Measurements from ENCODE around the gene TDRD12.

DNA sequence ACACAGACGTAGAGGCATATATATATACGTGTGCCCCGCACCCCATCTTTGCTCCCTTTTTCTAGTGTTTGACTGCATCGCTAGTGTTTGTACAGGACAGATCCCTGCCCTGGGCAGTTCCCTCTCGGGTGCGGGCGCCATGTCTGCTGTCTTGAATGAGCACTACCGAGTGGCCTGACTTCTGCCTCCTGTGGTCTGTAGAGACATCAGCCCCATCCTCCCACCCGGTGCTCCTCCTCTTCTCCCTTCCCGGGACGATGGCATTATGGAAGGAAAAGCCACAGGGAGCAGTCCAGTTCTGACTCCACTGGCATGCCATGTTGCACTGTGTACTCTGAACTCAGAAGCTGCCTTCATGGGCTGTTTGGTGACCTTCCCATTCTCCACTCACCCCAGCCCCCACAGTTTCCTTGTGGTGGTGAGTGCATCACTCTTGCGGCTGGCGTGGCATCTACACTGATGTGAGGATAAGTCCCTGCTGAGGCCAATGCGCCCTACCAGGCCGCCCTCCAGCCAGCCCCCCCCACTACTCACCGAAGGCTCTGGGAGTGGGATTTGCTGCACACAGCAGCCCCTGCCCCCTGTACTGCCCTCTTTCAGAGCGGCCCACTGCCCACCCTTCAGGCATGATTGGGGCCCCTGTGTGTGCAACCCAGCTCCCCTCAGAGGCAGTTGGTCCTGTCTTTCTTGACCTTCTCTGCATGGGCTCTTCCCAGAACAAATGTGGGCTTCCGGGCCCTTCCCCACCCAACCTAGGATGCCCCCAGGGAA, 25.2 kb downstream of the TDRD12 start:
- TF ChIP-seq, protein P1, sequence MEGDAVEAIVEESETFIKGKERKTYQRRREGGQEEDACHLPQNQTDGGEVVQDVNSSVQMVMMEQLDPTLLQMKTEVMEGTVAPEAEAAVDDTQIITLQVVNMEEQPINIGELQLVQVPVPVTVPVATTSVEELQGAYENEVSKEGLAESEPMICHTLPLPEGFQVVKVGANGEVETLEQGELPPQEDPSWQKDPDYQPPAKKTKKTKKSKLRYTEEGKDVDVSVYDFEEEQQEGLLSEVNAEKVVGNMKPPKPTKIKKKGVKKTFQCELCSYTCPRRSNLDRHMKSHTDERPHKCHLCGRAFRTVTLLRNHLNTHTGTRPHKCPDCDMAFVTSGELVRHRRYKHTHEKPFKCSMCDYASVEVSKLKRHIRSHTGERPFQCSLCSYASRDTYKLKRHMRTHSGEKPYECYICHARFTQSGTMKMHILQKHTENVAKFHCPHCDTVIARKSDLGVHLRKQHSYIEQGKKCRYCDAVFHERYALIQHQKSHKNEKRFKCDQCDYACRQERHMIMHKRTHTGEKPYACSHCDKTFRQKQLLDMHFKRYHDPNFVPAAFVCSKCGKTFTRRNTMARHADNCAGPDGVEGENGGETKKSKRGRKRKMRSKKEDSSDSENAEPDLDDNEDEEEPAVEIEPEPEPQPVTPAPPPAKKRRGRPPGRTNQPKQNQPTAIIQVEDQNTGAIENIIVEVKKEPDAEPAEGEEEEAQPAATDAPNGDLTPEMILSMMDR (IDR thresholded peaks at IDR 0.05) = no peak
- TF ChIP-seq EZH2phosphoT487 (IDR thresholded peaks at IDR 0.05) (no peak), EZH2 (IDR thresholded peaks at IDR 0.05) (no peak)
